Ovary (tissue), 3 donors: ENCODE measurements around the gene METTL27.
"Not testable (repeated sequence)": the region's sequence is repeated elsewhere in the genome, so short reads cannot be mapped to it uniquely, and the experiment has no call there.

Experiments used
- POLR2A ChIP-seq: fragments of 450-650 bp; IDR thresholded peaks from one replicate; pipeline ENCODE4 v1.6.1; 2017; ENCODE audit warnings: antibody characterized with exemption, mild to moderate bottlenecking, moderate library complexity
- TF ChIP-seq, protein P1 (sequence below), 3 donors: fragments of 450-650 bp in 2 of 3; fragments of 200-600 bp in 1 of 3; IDR thresholded peaks; one replicate each; pipeline versions ENCODE4 v1.5.1 to v1.8.0; 2016 to 2022; ENCODE audit warnings: antibody characterized with exemption in 3 of 3, mild to moderate bottlenecking in 1 of 3
- donor health status: DM: no; HTN: no; CAD: no.

DNA sequence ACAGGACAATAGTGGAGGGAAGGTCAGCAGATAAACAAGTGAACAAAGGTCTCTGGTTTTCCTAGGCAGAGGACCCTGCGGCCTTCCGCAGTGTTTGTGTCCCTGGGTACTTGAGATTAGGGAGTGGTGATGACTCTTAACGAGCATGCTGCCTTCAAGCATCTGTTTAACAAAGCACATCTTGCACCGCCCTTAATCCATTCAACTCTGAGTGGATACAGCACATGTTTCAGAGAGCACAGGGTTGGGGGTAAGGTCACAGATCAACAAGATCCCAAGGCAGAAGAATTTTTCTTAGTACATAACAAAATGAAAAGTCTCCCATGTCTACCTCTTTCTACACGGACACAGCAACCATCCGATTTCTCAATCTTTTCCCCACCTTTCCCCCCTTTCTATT is 45.7 kb downstream of the METTL27 start:
- TF ChIP-seq, protein P1, sequence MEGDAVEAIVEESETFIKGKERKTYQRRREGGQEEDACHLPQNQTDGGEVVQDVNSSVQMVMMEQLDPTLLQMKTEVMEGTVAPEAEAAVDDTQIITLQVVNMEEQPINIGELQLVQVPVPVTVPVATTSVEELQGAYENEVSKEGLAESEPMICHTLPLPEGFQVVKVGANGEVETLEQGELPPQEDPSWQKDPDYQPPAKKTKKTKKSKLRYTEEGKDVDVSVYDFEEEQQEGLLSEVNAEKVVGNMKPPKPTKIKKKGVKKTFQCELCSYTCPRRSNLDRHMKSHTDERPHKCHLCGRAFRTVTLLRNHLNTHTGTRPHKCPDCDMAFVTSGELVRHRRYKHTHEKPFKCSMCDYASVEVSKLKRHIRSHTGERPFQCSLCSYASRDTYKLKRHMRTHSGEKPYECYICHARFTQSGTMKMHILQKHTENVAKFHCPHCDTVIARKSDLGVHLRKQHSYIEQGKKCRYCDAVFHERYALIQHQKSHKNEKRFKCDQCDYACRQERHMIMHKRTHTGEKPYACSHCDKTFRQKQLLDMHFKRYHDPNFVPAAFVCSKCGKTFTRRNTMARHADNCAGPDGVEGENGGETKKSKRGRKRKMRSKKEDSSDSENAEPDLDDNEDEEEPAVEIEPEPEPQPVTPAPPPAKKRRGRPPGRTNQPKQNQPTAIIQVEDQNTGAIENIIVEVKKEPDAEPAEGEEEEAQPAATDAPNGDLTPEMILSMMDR (IDR thresholded peaks at IDR 0.05): not testable (repeated sequence)
- not testable (repeated sequence) for TF ChIP-seq POLR2A
